ENCODE data around the gene SLC36A2.

GRCh38 chr5:151348789-151349188 lies 1.4 kb upstream of the SLC36A2 start:
- TF ChIP-seq CTCF (tag by site-specific recombination; IDR thresholded peaks at IDR 0.05), result no peak
- no peak for TF ChIP-seq ZNF274 (IDR thresholded peaks at IDR 0.05; ENCODE audit: low read length)
- no peak for TF ChIP-seq ZNF274 (tag by site-specific recombination; IDR thresholded peaks at IDR 0.05; ENCODE audit: borderline replicate concordance)
- TF ChIP-seq ZIC2 (tag by site-specific recombination; IDR thresholded peaks at IDR 0.05), result no peak
- no peak for TF ChIP-seq ZSCAN16 (tag by site-specific recombination; IDR thresholded peaks at IDR 0.05)

All from HEK293 (cell line).